Ovary (tissue), 9 donors: ENCODE data around the gene HGF. TPM values are rescaled to one million over a fixed set of nuclear protein-coding genes. Genes with fewer than 3 reads are reported as not detected.

Experiments
- DNase-seq, 5 donors: peaks; one replicate each; pipeline ENCODE4 v3.0.0-alpha.2; 2019 to 2020
- H3K27ac ChIP-seq, 2 donors: fragments of 200-600 bp; one replicate each; pipeline versions ENCODE4 v1.5.1 to v1.8.0; 2019 to 2022
- H3K27me3 ChIP-seq: fragments of 200-600 bp; one replicate; pipeline ENCODE4 v1.8.0; 2022
- H3K36me3 ChIP-seq: fragments of 200-600 bp; sonication (generic); one replicate; pipeline ENCODE4 v1.5.1; 2019
- H3K4me1 ChIP-seq: one replicate; pipeline ENCODE4 v1.8.1; 2013; ENCODE audit warnings: mild to moderate bottlenecking, moderate library complexity; ENCODE audit not compliant: insufficient read depth
- H3K4me3 ChIP-seq: fragments of 200-600 bp; sonication (generic); one replicate; pipeline ENCODE4 v1.5.1; 2017
- H3K9me3 ChIP-seq, 2 donors: fragments of 200-600 bp in 1 of 2; sonication (generic) in 1 of 2; one replicate each; pipeline versions ENCODE4 v1.5.1 to v1.8.1; 2013 to 2019; ENCODE audit warnings: mild to moderate bottlenecking in 1 of 2, moderate library complexity in 1 of 2
- EP300 ChIP-seq: sonication (generic); formaldehyde crosslinking; IDR thresholded peaks from one replicate; pipeline ENCODE4 v1.6.1; 2017; ENCODE audit warnings: antibody characterized with exemption
- POLR2A ChIP-seq: fragments of 450-650 bp; IDR thresholded peaks from one replicate; pipeline ENCODE4 v1.6.1; 2017; ENCODE audit warnings: antibody characterized with exemption, mild to moderate bottlenecking, moderate library complexity
- WGBS, 3 donors: extraction: QIAGEN DNeasy Blood & Tissue Kit in 1 of 3; methylation state at CpG; one replicate each; pipeline versions ENCODE4 v1.1.5 to v1.1.7; 2013 to 2017; 5-methylcytosine and 5-hydroxymethylcytosine counted together
- intact Hi-C, 4 donors: fragments of 100-400 bp; cut with DNase I; formaldehyde crosslinking; loops; one replicate each; pipeline versions ENCODE4 v1.11.0 to v1.15.1; 2022 to 2023
- polyA plus RNA-seq, 2 donors: library from polyadenylated mRNA; stranded (reverse); fragments of 200-250 nt in 1 of 2; fragments of 350-450 nt in 1 of 2; fragmentation: Illumina TruSeq in 1 of 2; extraction: RNeasy Lipid Tissue Mini Kit (QIAGEN cat#74804) in 1 of 2; gene quantifications; one replicate each; pipeline ENCODE4 v1.2.3, GENCODE V29; 2013 to 2014
- total RNA-seq, 7 donors: library from RNA; depleted of rRNA in 2 of 7; stranded (reverse); fragments of >200 nt in 2 of 7; fragmentation: NEBNext Ultra II Directional in 3 of 7; extraction: Animal tissue kit (Norgen Biotek cat#: 25700) in 3 of 7; gene quantifications; one replicate each; pipeline versions ENCODE4 v1.1.0 to v1.2.4, GENCODE V29; 2016 to 2023
- TF ChIP-seq, protein P1 (sequence below), 3 donors: fragments of 450-650 bp in 2 of 3; fragments of 200-600 bp in 1 of 3; IDR thresholded peaks; one replicate each; pipeline versions ENCODE4 v1.5.1 to v1.8.0; 2016 to 2022; ENCODE audit warnings: antibody characterized with exemption in 3 of 3, mild to moderate bottlenecking in 1 of 3
- donor health status: DM: no; HTN: no; CAD: no; lungs with moderate emphysema.
- donor health status: DM: no; HTN: no; CAD: no.
- donor health status: Bipolar disorder and iron deficiency.
- donor health status: DM: yes; HTN: yes; CAD: no.
- donor health status: DM: no; HTN: no; CAD: no.
- donor health status: DM: yes; HTN: yes; CAD: no.

HGF gene
- total and polyA plus RNA-seq, 9 donors: 1.0 to 7.6 (median 3.2) TPM

DNA sequence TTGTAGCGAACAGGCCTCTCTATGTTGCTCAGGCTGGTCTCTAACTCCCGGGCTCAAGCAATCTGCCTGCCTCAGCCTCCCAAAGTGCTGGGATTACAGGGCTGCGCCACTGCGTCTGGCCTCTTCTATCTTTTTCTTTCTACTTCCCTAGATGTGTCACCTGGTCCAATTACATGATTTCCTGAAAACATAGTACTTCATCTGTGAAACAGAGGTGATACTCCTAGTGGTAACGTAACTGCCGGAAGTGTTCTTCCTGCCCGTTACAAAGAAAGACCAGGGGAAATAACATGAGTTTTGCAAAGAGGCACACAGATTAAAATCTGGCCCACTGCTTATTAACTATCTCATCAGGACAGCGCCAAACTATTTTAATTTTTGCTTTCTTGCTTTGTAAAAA, 18.4 kb upstream of the HGF start:
- Histone ChIP-seq H3K4me1 (no peaks in the 10 kb centered on the region), H3K27me3 (no peaks in the 10 kb centered on the region), H3K36me3 (no peaks in the 10 kb centered on the region), H3K4me3 (no peak overlapping the region), H3K27ac (no peak overlapping the region), H3K9me3 (no peaks in the 10 kb centered on the region)
- WGBS, 3 donors: 88 to 94% (median 90%) methylated on average over 8 of the region's 8 CpGs
- DNase-seq: no peak
- intact Hi-C loops: no loop called here
- TF ChIP-seq EP300 (no peak), POLR2A (no peak)
- TF ChIP-seq, protein P1, sequence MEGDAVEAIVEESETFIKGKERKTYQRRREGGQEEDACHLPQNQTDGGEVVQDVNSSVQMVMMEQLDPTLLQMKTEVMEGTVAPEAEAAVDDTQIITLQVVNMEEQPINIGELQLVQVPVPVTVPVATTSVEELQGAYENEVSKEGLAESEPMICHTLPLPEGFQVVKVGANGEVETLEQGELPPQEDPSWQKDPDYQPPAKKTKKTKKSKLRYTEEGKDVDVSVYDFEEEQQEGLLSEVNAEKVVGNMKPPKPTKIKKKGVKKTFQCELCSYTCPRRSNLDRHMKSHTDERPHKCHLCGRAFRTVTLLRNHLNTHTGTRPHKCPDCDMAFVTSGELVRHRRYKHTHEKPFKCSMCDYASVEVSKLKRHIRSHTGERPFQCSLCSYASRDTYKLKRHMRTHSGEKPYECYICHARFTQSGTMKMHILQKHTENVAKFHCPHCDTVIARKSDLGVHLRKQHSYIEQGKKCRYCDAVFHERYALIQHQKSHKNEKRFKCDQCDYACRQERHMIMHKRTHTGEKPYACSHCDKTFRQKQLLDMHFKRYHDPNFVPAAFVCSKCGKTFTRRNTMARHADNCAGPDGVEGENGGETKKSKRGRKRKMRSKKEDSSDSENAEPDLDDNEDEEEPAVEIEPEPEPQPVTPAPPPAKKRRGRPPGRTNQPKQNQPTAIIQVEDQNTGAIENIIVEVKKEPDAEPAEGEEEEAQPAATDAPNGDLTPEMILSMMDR (IDR thresholded peaks at IDR 0.05): no peak

DNA sequence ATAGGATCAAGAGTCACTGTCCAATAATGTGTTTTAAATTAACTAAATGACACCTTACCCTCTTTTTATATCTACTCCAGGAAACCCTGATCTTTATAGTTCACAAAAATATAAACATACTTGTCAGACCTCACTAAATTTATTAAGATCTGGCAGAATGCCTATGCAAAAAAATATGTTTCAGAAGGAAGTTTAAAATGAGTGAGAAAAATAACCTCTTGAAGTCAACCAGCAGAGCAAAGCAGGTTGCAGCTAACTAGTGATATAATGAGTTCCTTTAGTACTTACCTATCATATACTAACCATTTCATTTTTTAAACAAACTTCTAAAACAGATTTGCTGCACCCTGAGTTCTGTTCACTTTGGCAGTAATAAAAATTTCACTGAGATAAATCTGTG, 14.0 kb upstream of the HGF start:
- intact Hi-C loops: no loop called here
- DNase-seq: no peak
- no peaks in the 10 kb centered on the region for H3K4me1 ChIP-seq
- H3K36me3 ChIP-seq: no peaks in the 10 kb centered on the region
- no peaks in the 10 kb centered on the region for H3K27me3 ChIP-seq
- no peak overlapping the region for H3K27ac ChIP-seq
- no peak overlapping the region for H3K4me3 ChIP-seq
- TF ChIP-seq, protein P1 (IDR thresholded peaks at IDR 0.05): no peak
- TF ChIP-seq EP300 (no peak), POLR2A (no peak)
- H3K9me3 ChIP-seq: no peaks in the 10 kb centered on the region

DNA sequence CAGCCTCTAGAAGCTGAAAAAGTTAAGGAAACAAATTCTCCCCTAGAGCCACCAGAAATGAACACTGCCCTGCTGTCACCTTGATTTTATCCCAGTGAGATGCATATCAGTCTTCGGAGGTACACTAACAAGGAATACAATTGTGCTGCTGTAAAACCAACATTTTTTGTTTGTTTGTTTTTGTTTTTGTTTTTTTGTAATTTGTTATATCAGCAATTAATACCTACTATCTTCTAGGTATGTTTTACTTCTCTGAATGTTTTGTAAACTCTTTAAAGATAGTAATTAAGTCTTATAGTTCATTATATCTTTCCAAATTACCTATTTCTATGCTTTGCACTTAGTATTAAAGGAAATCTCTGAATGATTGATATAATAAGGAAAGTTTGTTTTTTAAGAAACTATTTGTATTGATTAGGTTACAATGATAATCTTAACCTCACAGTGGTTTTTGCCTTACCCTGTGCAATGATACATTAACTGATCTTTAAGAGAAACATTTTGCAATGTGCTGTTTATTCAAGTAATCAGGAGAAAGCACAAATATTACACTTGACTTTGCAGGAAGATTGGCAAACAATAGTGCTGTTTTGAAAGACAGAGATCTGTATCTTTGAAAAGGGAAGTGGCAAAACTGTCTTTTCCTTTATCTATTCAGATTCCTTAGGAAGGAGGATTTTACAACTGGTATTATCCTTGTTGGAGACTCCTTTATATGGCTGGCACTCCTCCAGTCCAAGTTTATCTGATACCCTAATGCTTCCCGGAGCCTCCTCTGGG, 11.3 kb upstream of the HGF start:
- TF ChIP-seq POLR2A (no peak), EP300 (no peak)
- TF ChIP-seq, protein P1 (IDR thresholded peaks at IDR 0.05): no peak
- no peak for DNase-seq
- Histone ChIP-seq H3K27ac (no peak overlapping the region), H3K4me1 (no peaks in the 10 kb centered on the region), H3K36me3 (no peaks in the 10 kb centered on the region), H3K27me3 (no peaks in the 10 kb centered on the region), H3K9me3 (no peaks in the 10 kb centered on the region), H3K4me3 (no peak overlapping the region)
- 56 to 66% (median 63%) methylated on average over 2 of the region's 2 CpGs for WGBS, 3 donors
- intact Hi-C loops: no loop called here

DNA sequence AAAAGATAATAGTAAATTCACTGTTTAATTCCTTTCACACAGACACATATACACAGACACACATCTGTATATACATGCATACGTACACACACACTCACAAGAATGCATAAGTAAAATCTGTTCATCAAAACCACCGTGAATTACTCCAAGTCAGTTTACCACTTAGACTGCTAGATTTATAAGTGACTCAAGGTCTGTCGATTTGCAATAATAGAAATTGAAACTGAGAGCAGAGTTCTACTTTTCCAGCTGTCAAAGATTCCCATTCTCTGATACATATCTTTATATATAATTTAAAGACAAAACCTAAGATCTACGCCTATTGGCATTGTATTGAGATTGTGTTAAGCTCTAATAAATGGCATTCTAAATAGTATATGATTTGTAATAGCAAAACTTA, 9.9 kb upstream of the HGF start:
- no peaks in the 10 kb centered on the region for H3K4me1 ChIP-seq
- no peak overlapping the region for H3K4me3 ChIP-seq
- no peaks in the 10 kb centered on the region for H3K9me3 ChIP-seq
- intact Hi-C loops: no loop called here
- WGBS, 3 donors: 93 to 94% (median 94%) methylated on average over 4 of the region's 4 CpGs
- DNase-seq: no peak
- H3K27me3 ChIP-seq: no peaks in the 10 kb centered on the region
- H3K36me3 ChIP-seq: no peaks in the 10 kb centered on the region
- no peak overlapping the region for H3K27ac ChIP-seq
- TF ChIP-seq, protein P1 (IDR thresholded peaks at IDR 0.05): no peak
- TF ChIP-seq EP300 (no peak), POLR2A (no peak)
